ENCODE measurements around the gene C1orf159.

DNA sequence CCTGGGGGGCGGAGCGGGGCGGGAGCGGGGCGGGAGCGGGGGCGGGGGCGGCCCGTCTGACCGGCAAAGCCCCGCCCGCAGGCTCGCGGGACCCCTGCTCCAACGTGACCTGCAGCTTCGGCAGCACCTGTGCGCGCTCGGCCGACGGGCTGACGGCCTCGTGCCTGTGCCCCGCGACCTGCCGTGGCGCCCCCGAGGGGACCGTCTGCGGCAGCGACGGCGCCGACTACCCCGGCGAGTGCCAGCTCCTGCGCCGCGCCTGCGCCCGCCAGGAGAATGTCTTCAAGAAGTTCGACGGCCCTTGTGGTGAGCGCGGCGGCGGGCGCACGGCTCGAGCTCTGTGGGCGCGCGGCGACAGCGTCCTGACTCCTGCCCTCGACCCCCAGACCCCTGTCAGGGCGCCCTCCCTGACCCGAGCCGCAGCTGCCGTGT is 74.8 kb downstream of the C1orf159 start:
- no peak for TF ChIP-seq FOXA3 (CRISPR knock-in tag; conservative IDR thresholded peaks at IDR 0.05 in 1 of 2, IDR thresholded peaks at IDR 0.05 in 1 of 2)
- TF ChIP-seq, protein P1, sequence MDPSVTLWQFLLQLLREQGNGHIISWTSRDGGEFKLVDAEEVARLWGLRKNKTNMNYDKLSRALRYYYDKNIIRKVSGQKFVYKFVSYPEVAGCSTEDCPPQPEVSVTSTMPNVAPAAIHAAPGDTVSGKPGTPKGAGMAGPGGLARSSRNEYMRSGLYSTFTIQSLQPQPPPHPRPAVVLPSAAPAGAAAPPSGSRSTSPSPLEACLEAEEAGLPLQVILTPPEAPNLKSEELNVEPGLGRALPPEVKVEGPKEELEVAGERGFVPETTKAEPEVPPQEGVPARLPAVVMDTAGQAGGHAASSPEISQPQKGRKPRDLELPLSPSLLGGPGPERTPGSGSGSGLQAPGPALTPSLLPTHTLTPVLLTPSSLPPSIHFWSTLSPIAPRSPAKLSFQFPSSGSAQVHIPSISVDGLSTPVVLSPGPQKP (CRISPR knock-in tag; IDR thresholded peaks at IDR 0.05): no peak
- no peak for TF ChIP-seq SP2 (IDR thresholded peaks at IDR 0.05; ENCODE audit: extremely low read depth, low read depth, low read length, poor library complexity, severe bottlenecking)
- TF ChIP-seq ZNF121 (CRISPR knock-in tag; conservative IDR thresholded peaks at IDR 0.05): no peak
- TF ChIP-seq PTBP1 (IDR thresholded peaks at IDR 0.05; ENCODE audit: low read depth, low read length): no peak
- no peak for TF ChIP-seq ZBTB1 (CRISPR knock-in tag; IDR thresholded peaks at IDR 0.05; ENCODE audit: borderline replicate concordance, low read depth)
- no peak for TF ChIP-seq TCFL5 (CRISPR knock-in tag; conservative IDR thresholded peaks at IDR 0.05)
